Smooth muscle cell (in vitro differentiated cells): ENCODE data around the gene ANTXR2. TPM values are rescaled to one million over a fixed set of nuclear protein-coding genes. Genes with fewer than 3 reads are reported as not detected.

Experiments used
- DNase-seq: peaks from one replicate; lab custom pipeline; 2025; ENCODE audit not compliant: unreplicated experiment; lab: John Stamatoyannopoulos, UW
- H2AFZ ChIP-seq: fragments of 200-600 bp; sonication (generic); 2 replicates; pipeline ENCODE4 v1.6.0; 2016; ENCODE audit warnings: antibody characterized with exemption, low read depth, mild to moderate bottlenecking
- H3F3A ChIP-seq: fragments of 200-600 bp; sonication (generic); 2 replicates; pipeline ENCODE4 v1.6.0; 2017; ENCODE audit warnings: antibody characterized with exemption, low read depth
- H3K27ac ChIP-seq: fragments of 200-600 bp; sonication (generic); 2 replicates; pipeline ENCODE4 v1.5.1; 2016; ENCODE audit warnings: low read depth, mild to moderate bottlenecking
- H3K27me3 ChIP-seq: fragments of 200-600 bp; sonication (generic); 2 replicates; pipeline ENCODE4 v1.6.1; 2016; ENCODE audit warnings: low read depth, mild to moderate bottlenecking
- H3K36me3 ChIP-seq: fragments of 200-600 bp; sonication (generic); 2 replicates; pipeline ENCODE4 v1.5.1; 2016; ENCODE audit warnings: low read depth
- H3K4me1 ChIP-seq: fragments of 200-600 bp; sonication (generic); 2 replicates; pipeline ENCODE4 v1.5.1; 2016; ENCODE audit warnings: low read depth
- H3K4me2 ChIP-seq: fragments of 200-600 bp; sonication (generic); 2 replicates; pipeline ENCODE4 v1.6.0; 2016; ENCODE audit warnings: mild to moderate bottlenecking
- H3K4me3 ChIP-seq: fragments of 200-600 bp; sonication (generic); 2 replicates; pipeline ENCODE4 v1.5.1; 2016; ENCODE audit warnings: mild to moderate bottlenecking
- H3K79me2 ChIP-seq: fragments of 200-600 bp; sonication (generic); 2 replicates; pipeline ENCODE4 v1.6.0; 2016; ENCODE audit warnings: low read depth, mild to moderate bottlenecking
- H3K9ac ChIP-seq: fragments of 200-600 bp; sonication (generic); 2 replicates; pipeline ENCODE4 v1.6.0; 2016; ENCODE audit warnings: low read depth
- H3K9me3 ChIP-seq: fragments of 200-600 bp; sonication (generic); replicated peaks from 2 replicates; pipeline ENCODE4 v1.5.1; 2016; ENCODE audit warnings: low read depth
- H4K20me1 ChIP-seq: fragments of 200-600 bp; sonication (generic); 2 replicates; pipeline ENCODE4 v1.6.0; 2016; ENCODE audit warnings: low read depth
- CTCF ChIP-seq: fragments of 200-600 bp; sonication (generic); IDR thresholded peaks from 2 replicates; pipeline ENCODE4 v1.5.1; 2017; ENCODE audit warnings: borderline replicate concordance, mild to moderate bottlenecking, antibody characterized with exemption; ENCODE audit not compliant: insufficient read depth, poor library complexity, severe bottlenecking
- WGBS: methylation state at CpG from one replicate; pipeline ENCODE4 v1.1.7; 2016; ENCODE audit warnings: low lambda C conversion rate; 5-methylcytosine and 5-hydroxymethylcytosine counted together
- polyA plus RNA-seq: library from polyadenylated mRNA; unstranded; fragments of >200 nt; fragmentation: Nextera tagmentation; extraction: Ambion mirVana; gene quantifications from 2 replicates; pipeline ENCODE4 v1.2.1, GENCODE V29; 2016
- total RNA-seq: library from RNA; depleted of rRNA; stranded (reverse); fragments of >200 nt; gene quantifications from 2 replicates; pipeline ENCODE4 v1.2.3, GENCODE V29; 2014

Gene ANTXR2
- total and polyA plus RNA-seq, 2 experiments from 2014 or later: 67.6 to 74.5 TPM

- Histone ChIP-seq H2AFZ (no peak overlapping the region), H3F3A (no peaks in the 10 kb centered on the region), H3K4me1 (no peaks in the 10 kb centered on the region), H4K20me1 (peaks cover 9% of the 10 kb centered on the region), H3K4me2 (peak overlapping the region; percentile 20), H3K36me3 (peaks cover 13% of the 10 kb centered on the region), H3K9me3 (no peaks in the 10 kb centered on the region), H3K27ac (no peak overlapping the region), H3K4me3 (no peak overlapping the region), H3K9ac (no peak overlapping the region), H3K79me2 (peaks cover 38% of the 10 kb centered on the region), H3K27me3 (no peaks in the 10 kb centered on the region)
- no peak for DNase-seq
- WGBS: 93% methylated on average over 1 of the region's 1 CpG
- no peak for TF ChIP-seq CTCF
Measured at GRCh38 chr4:79987401-79987800, 85.6 kb downstream of the ANTXR2 start.

DNA sequence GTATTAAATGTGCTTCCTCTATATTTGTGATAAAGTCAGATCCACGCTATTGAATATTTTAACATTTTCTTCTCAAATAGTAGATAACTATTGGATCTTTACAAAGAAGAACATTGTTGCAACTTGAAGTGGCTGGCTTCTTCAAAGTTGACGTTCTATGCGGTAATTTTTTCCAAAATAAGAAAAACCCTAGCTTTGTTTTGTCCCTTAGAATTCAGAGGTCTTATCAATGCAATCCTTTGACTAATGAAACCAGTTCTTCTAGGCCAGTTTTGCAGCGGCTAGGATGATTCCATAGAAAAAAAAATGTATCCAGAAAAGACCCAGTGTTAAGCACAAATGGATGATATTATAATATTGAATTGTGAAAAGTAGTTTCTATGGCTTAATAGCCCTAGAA, 89.6 kb downstream of the ANTXR2 start:
- no peak overlapping the region for H3K4me3 ChIP-seq
- no peak for TF ChIP-seq CTCF
- H3K79me2 ChIP-seq: peaks cover 3% of the 10 kb centered on the region
- 97% methylated on average over 4 of the region's 4 CpGs for WGBS
- H3K4me1 ChIP-seq: no peaks in the 10 kb centered on the region
- no peak for DNase-seq
- H3K36me3 ChIP-seq: peaks cover 12% of the 10 kb centered on the region
- no peak overlapping the region for H3K4me2 ChIP-seq
- H3F3A ChIP-seq: no peaks in the 10 kb centered on the region
- no peak overlapping the region for H3K27ac ChIP-seq
- no peak overlapping the region for H3K9ac ChIP-seq
- H2AFZ ChIP-seq: no peak overlapping the region
- peaks cover 2% of the 10 kb centered on the region for H4K20me1 ChIP-seq
- H3K9me3 ChIP-seq: no peaks in the 10 kb centered on the region
- H3K27me3 ChIP-seq: no peaks in the 10 kb centered on the region

DNA sequence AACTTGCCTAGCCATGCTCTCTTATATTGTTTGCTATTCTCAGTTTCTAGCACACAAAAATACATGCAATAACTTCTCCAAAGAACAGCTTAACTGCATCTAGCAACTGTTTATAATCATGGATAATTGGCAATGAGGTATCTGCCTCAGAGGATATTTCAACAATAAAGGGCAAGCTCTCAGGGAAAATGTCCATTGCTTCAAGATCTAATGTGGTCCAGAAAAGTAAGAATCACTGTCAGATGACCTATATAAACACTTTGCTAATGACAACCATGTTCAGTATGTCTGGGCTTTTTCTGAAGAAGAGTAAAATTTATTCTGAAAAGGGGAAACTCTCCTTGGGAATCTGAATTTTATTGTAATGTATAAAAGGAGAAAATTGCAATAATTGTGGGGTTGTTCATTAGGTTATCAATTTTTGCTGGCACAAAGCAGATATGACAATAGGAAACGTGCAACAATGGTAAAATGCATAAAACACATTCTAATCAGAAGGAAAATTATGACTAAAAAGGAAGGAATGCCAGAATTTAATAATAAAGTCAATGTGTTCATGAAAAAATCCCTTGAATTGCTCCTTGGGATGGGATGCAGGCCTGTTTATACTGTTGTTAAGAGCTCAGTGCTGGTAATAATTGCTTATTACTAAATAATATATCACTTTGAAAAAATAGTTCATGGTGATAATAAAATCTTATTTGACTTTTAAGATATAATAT, 90.3 kb downstream of the ANTXR2 start:
- no peaks in the 10 kb centered on the region for H3K79me2 ChIP-seq
- no peak overlapping the region for H3K9ac ChIP-seq
- no peak overlapping the region for H3K4me3 ChIP-seq
- H3K9me3 ChIP-seq: no peaks in the 10 kb centered on the region
- H3K4me1 ChIP-seq: no peaks in the 10 kb centered on the region
- H3F3A ChIP-seq: no peaks in the 10 kb centered on the region
- no peaks in the 10 kb centered on the region for H4K20me1 ChIP-seq
- DNase-seq: no peak
- no peak for TF ChIP-seq CTCF
- no peak overlapping the region for H2AFZ ChIP-seq
- WGBS: 84% methylated on average over 1 of the region's 1 CpG
- no peaks in the 10 kb centered on the region for H3K27me3 ChIP-seq
- no peak overlapping the region for H3K4me2 ChIP-seq
- no peak overlapping the region for H3K27ac ChIP-seq
- peaks cover 13% of the 10 kb centered on the region for H3K36me3 ChIP-seq

- no peak for DNase-seq
- Histone ChIP-seq H3K4me2 (no peak overlapping the region), H4K20me1 (no peaks in the 10 kb centered on the region), H3K27ac (no peak overlapping the region), H3K9ac (no peak overlapping the region), H3K4me3 (no peak overlapping the region), H2AFZ (no peak overlapping the region), H3F3A (no peaks in the 10 kb centered on the region), H3K36me3 (peaks cover 19% of the 10 kb centered on the region), H3K4me1 (no peaks in the 10 kb centered on the region), H3K27me3 (no peaks in the 10 kb centered on the region), H3K9me3 (no peaks in the 10 kb centered on the region), H3K79me2 (no peaks in the 10 kb centered on the region)
- no peak for TF ChIP-seq CTCF
- WGBS: 95% methylated on average over 2 of the region's 2 CpGs
Measured at GRCh38 chr4:79980448-79980847, 92.6 kb downstream of the ANTXR2 start.
